Frontal cortex (tissue), 4 donors: Measurements from ENCODE around the gene CDC42SE2. TPM values are rescaled to one million over a fixed set of nuclear protein-coding genes. Genes with fewer than 3 reads are reported as not detected.

ENCODE experiments used
- DNase-seq, 2 donors: peaks; one replicate each; pipeline ENCODE4 v3.0.0; 2012; ENCODE audit warnings: low spot score in 2 of 2
- FAIRE-seq: peaks from 2 replicates; lab custom pipeline; 2012; peaks lifted over from hg19 to GRCh38; lab: Jason Lieb, UNC
- total RNA-seq: library from RNA; depleted of rRNA; stranded (reverse); fragments of >200 nt; gene quantifications from one replicate; pipeline ENCODE4 v1.2.3, GENCODE V29; 2014
- donor health status: control.
- donor health status: control.
- donor health status: control.

CDC42SE2 gene, protein sequence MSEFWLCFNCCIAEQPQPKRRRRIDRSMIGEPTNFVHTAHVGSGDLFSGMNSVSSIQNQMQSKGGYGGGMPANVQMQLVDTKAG
- 144 TPM for total RNA-seq

DNA sequence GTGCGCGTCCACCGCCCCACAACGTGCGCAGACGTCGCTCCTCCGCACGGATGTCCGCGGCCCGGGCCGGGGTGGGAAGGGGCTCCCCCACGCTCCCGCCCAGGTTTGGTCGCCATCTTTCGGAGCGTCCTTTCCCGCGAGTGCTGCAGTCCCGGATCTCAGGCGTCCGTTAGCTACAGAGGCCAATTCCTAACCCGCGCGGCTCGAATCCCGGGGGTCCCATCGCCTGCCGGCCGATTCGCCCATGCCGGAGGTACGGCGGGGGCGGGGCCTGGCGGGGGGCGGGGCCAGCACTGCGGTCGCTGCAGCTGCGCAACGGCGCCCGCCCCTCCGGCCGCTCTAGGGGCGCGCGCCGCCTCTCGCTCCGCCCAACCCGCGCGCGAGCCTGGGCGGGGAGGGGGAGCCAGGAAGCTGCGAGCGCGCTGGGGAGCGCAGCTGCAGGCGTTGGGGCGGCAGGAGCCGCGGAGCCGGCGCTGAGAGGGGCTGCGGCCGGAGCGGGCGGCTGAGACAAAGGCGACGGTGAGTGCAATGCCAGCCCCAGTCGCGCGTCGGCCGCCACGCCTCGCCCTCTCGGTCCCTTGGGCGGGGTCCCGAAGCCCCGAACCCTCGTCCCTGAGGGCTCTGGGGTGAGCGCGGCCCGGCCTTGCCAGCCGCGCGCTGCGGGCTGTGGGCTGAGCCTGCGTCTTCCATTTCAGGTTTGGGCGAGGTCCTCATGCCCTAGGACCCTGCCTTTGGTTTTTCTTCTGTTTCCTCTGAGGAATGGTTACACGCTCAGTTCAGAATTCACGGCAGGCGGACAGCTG is at the start of gene CDC42SE2:
CDC42SE2 (plus strand) TSS at position 406 of the 803 bp plus-strand sequence. CDS start 95,441 bp downstream, outside the sequence.
- FAIRE-seq (no peak), DNase-seq (peak; percentile 91 to 92)

DNA sequence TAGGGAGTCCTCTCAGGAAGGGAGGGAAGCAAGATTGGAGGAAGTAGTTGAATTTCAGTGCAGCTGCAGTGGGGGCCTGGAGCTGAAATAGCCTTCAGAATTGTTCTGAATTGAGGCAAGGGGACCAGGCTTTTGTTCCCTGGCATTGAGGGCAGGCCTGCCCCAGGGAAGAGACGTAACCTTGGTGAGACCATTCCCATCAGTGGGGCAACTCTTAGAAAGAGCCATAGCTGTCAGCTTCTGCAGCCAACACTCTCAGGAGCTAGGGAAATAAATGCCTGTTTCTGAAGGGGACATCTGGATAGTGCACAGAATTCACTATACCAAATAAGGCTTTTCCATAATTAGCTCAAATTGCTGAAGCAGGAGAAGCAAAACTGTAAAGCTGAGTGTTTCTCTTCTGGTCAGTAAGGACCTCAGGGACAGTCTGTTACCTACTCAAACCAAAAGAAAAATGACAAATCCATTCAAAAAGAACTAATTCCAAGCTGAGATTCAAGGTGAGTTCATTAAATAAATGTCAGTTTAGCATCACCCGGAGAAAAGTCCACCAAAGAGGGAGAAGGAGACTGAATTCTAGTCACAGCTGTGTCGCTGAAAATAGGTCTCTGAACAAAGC is 49.1 kb upstream of the CDC42SE2 start:
- DNase-seq (no peak), FAIRE-seq (no peak)

GRCh38 chr5:131217791-131218190 is 46.1 kb upstream of the CDC42SE2 start:
- DNase-seq = no peak
- no peak for FAIRE-seq

GRCh38 chr5:131218392-131218791 is 45.5 kb upstream of the CDC42SE2 start:
- DNase-seq (no peak), FAIRE-seq (no peak)

GRCh38 chr5:131220566-131220965 is 43.3 kb upstream of the CDC42SE2 start:
- DNase-seq (no peak), FAIRE-seq (no peak)

GRCh38 chr5:131221008-131221703 is 42.7 kb upstream of the CDC42SE2 start:
- DNase-seq = no peak
- no peak for FAIRE-seq

DNA sequence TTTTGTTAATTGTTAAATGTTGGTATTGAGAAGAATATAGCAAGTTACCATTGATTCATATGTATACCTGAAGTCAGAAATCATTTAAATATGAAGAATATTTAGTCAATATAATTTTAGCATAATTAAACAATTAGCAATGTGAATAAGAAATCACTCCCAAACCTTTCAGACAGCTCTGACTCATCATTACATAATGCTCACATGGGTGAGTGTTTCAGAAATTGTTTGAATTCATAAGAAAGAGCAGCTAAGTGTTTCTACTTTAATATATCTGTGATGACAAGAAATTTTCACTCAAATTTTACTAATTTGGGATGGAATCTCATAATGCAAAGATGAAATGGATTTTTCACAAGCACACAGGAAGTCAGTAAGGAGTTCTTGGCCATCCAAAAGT is 42.0 kb upstream of the CDC42SE2 start:
- no peak for DNase-seq
- FAIRE-seq = no peak

DNA sequence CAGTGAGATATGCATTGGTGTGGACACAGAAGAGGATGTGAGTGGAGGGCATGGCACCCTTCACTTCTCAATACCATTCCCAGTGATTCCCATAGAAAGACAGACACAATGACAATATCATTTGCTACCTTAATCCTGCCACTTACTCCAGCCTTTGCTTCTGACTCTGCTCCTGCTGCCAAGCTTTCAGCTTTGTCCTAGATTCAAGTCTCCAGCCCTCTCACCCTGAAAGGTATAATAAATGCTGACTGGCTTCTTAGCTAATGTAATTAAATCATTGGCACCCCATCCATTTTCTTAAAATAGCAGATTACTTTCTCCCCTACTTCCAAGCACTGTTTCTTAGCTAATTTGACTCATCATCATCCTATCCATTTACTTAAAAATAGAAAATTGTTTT is 41.1 kb upstream of the CDC42SE2 start:
- DNase-seq (no peak), FAIRE-seq (no peak)

DNA sequence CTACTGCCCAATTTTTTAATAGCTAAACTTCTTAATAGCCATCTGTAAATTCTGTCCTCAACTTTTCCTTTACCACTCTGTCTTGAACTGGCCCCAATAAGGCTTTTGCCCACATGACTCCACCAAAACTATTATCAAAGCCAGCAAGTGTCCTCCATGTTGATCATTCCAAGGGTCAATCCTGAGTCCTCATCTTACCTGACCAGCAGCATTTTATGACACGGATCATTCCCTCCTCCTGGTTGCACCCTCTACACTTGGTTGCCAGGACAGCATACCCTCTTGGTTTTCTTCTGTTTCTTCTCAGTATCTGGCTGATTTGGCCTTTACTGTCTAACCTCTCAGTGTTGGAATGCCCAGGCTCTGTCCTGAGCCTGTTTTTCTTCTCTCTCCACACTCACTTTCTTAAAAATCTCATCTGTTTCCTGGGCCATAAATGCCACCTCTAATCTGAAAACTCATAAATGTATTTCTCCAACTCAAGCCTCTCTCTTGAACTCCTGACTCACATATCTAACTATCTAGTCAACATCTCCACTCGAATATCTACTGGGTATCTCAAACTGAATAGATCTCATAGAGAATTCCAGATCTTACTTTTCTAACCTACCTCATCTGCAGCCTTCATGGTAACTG is 40.0 kb upstream of the CDC42SE2 start:
- DNase-seq (no peak), FAIRE-seq (no peak)

- DNase-seq (no peak), FAIRE-seq (no peak)
Observed at GRCh38 chr5:131224387-131225201, 39.3 kb upstream of the CDC42SE2 start.

DNA sequence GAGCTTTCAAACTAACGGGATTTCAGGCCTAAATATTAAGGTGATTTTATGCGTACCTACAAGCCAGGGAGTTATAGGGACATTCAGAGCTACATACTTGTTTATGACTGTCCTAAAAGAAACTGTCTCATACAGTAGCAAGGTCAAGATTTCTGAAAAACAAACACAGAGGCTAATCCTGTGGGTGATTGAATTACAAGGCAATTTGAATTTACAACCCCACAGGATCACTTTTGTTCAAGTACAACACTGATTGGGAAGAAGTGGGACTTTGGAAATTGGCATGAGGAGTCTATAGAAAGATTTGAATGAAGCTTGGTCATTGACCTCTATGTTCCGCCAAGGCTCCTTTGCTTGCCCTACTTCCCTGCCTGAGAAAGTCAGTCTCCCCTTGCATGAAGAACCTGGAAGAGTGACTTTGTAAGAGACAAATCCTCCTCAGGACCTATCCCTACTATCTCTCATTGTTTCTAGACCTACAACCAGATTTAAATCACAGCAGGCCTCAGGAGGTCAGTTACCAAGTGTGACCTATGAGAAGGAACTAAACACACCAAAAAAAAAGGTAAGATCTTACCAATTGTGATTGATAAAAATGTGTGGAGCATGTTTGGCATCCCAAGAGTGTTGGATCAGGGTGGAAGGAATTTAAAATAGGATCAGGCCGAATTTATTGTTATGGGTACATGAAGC is 38.4 kb upstream of the CDC42SE2 start:
- no peak for FAIRE-seq
- DNase-seq = no peak

DNA sequence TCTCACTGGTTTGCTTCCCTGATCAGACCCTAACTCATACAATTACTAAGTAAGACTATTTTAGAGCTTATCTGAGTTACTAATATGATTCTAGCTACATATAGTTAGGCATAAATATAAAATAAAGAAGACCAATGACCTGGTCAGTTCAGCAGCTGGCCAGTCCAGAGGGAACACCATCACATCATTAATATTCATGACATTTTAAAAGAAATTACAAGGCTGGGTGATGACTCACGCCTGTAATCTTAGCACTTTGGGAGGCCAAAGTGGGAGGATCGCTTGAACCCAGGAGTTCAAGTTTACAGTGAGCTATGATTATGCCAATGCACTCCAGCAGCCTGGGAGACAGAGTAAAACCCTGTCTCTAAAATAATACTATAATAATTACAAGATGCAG is 37.0 kb upstream of the CDC42SE2 start:
- DNase-seq (no peak), FAIRE-seq (no peak)

- DNase-seq (no peak), FAIRE-seq (no peak)
Observed at GRCh38 chr5:131228646-131229045, 35.2 kb upstream of the CDC42SE2 start.

- FAIRE-seq (no peak), DNase-seq (no peak)
Observed at GRCh38 chr5:131229623-131230022, 34.2 kb upstream of the CDC42SE2 start.

- FAIRE-seq = no peak
- no peak for DNase-seq
Observed at GRCh38 chr5:131230406-131230805, 33.4 kb upstream of the CDC42SE2 start.

DNA sequence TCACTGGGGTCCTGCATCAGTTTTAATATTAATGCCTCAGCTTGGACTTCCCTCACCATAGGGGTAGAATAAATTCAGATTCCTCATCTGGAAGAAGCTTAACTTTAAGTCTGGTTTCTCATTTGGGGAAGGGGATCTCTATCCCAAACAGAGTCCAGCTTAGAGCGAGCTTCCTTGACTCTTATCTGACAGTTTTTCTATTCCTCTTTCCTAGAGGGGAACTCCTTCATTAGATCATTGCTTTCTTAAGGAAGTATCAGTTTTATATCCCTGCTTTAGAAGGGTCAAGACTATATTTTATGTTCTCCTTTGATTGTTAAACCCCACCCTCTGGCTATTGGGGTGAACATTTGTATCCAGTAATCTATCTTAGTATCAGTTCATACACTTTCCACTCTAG is 24.2 kb upstream of the CDC42SE2 start:
- no peak for FAIRE-seq
- DNase-seq = no peak

DNA sequence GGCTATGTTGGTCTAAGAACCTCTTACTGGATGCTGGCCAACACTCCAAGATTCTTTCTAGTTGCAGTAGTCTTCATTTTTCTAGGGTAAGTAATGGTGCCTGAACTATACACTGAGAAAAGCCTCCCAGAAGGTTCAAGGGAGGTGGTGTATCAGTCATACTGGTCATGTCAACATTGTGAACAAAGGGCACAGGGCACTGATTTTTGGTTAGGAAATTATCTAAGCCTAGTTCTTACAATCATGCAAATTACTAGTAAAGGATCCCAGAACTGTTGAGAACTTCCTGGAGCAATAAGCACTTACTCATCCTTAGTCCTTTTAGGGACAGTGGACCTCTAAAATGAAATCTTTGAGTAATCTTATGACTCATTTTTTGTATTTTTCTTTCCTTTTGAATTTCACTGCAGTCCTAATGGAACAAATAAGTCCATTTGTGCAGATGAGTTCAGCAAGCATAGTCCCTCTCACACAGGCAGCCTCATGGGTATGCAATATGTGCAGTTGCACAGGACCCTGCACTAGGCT is 21.1 kb upstream of the CDC42SE2 start:
- FAIRE-seq (no peak), DNase-seq (no peak)

GRCh38 chr5:131245312-131245711 is 18.5 kb upstream of the CDC42SE2 start:
- DNase-seq = no peak
- no peak for FAIRE-seq

DNA sequence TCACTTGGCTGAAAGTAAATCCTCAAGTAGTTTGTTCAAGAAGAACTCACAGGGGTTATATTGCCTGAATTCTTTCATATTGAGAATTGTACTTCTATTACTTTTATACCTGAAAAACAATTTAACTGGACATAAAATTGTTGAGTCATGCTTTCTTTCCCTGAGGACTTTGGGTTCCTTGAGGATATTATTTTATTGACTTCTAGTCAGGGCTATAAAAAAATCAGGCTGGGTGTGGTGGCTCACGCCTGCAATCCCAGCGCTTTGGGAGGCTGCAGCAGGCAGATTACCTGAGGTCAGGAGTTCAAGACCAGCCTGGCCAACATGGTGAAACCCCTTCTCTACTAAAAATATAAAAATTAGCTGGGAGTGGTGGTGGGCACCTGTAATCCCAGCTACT is 17.9 kb upstream of the CDC42SE2 start:
- no peak for DNase-seq
- no peak for FAIRE-seq
